Measurements from ENCODE around the gene CACNA2D3.
"Not testable (repeated sequence)": the region's sequence is repeated elsewhere in the genome, so short reads cannot be mapped to it uniquely, and the experiment has no call there.

The CACNA2D3 gene

GRCh38 chr3:55061720-55062034, 939.3 kb downstream of the CACNA2D3 start:
- DNase-seq = no peak

GRCh38 chr3:55064164-55064563, 941.8 kb downstream of the CACNA2D3 start:
- no peak for DNase-seq

DNA sequence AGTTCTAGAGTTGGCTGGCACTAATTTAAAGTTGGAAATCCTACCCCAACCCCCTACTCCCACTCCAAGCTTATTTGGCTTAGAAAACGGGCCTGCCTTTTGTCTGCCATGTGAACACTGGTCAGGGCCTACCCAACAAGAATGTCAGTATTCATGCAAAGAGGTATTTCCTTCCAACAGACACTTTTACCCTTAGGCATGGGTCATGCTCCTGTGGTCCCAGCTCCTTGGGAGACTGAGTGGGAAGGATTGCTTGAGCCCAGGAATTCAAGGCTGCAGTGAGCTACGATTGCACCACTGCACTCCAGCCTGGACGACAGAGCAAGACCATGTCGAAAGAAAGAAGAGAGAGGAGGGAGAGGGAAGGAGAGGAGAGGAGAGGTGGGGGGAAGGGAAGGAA, 943.0 kb downstream of the CACNA2D3 start:
- no peak for DNase-seq

DNA sequence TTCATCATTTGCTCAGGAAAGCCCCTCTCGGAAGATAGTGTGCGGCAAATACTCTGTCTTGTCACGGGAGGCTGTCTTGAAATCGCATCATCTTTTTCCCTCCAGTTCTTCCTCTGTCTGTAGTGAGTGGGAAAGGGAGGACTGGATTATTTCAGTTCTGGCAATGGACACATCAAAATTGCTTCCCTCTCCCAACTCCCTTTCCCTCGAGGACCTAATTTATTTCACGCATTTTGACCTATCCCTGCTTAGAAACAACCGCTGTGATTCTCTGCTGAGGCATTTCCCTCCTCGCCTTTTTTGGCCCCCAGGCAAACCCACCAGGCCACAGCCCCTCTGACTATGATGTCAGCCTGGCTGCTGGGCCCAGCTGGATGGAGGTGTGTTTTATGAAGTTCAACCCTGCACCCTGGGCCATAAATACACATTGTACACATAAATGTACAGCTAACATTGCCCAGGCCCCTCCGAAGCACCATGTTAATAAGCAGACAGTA, 944.2 kb downstream of the CACNA2D3 start:
- no peak for DNase-seq

GRCh38 chr3:55069950-55070349, 947.6 kb downstream of the CACNA2D3 start:
- DNase-seq = no peak

DNA sequence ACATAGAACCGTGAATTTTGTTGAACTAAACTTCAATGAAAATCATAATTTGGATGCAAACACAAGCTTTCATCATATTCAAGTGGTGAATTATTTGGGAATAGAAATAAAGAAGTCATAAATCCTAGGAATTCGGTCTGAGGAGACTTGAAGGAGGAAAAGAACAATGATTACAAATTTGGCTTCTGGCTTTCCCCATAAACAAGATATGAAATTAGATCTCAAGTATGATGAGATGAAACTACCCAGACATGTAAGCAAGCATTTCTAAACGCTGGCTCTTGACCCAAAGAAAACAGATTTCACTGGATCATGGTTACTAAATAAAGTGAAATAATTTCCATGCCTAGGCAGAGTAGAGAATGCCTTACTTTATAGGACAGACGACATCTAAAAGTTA, 952.4 kb downstream of the CACNA2D3 start:
- no peak for DNase-seq

DNA sequence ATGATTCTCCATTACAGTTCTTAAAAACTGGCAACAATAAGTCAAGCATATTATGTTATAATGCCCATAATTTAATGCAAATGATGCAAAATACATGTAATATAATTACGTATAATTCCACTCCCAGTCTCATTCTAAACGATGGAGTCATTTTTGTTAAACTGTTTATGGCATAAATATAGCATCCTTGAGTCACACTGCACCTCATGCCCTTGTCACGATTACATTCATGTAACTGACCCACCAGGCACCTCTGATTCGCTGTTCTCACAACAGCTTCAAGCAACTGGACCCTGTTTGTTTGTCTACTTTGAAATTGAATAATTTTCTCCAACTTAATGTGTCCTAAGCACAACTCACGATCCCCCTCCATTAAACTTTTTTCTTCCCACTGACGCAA, 953.5 kb downstream of the CACNA2D3 start:
- DNase-seq = no peak

DNA sequence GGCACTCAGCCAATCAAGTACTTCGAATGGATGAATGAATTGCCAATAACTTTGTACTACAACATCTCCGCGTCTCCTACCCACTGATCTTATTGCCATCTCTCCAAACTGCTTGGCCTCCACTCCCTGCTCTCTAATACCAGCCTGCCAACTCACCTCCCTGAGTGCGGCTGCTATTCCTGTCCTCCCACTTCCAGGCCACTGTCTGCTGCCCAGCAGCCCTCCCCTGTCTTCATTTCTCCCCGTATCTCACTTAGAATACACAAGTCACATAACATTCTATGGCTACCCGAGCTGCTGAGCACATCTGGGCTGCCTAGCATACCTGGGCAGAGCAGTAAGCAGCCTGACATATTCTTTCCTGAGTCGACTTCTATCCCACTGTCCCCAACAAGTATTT, 955.4 kb downstream of the CACNA2D3 start:
- no peak for DNase-seq

DNA sequence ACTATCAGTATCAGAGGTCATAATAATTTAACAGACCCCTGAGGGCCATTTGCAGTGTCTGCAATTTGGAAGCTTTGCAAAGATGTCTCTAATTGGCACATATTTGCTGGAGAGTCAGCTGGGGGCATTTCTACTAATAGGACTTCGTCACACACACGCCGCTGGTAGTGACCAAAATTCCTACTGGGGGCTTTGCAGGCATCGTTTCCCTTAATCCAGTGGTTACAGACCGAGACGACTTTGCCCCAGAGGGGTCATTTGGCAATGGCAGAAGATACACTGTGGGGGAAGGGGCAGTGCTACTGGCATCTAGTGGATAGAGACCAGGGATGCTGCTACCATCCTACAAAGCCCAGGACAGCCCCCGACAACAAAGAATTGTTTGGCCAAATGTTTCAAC, 956.5 kb downstream of the CACNA2D3 start:
- no peak for DNase-seq

GRCh38 chr3:55085231-55085630, 962.9 kb downstream of the CACNA2D3 start:
- DNase-seq = no peak

GRCh38 chr3:55089211-55089610, 966.9 kb downstream of the CACNA2D3 start:
- no peak for DNase-seq

DNA sequence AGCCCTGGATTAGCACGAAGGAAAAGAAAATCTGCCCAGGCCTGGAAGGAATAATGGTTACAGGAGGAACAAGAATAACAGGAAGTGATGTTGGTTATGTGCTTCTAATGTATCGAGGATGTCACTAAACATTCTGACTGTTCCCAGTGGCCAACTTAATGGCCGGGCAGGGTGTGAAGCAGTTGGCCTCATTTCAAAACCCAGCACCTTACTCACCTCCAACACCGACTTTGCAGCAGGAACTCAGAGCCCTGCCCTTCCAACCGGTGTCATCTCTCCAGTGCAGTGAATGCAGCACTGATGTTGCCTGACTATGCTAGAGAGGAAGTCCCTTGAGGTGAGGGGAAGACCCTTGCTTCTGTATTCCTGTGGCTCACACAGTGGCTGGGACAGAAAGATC, 967.9 kb downstream of the CACNA2D3 start:
- no peak for DNase-seq

DNA sequence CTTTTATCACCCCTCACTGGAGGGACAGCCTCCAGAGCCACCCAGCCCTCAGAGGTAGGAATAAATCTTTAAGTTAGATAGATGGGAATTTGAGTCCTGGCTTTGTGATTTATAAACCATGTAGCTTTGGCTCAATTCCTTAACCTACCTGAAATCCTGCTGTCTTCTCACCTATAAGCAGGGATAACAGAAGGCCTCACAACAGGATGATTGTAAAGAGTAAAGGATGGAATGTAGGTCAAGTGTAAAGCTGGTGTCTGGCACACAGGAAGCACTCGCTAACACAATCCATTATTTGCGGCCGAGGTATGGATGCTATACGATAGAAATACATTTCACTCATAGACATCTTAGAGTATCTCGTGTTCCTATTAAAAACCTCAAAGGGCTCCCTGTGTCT, 968.4 kb downstream of the CACNA2D3 start:
- no peak for DNase-seq

DNA sequence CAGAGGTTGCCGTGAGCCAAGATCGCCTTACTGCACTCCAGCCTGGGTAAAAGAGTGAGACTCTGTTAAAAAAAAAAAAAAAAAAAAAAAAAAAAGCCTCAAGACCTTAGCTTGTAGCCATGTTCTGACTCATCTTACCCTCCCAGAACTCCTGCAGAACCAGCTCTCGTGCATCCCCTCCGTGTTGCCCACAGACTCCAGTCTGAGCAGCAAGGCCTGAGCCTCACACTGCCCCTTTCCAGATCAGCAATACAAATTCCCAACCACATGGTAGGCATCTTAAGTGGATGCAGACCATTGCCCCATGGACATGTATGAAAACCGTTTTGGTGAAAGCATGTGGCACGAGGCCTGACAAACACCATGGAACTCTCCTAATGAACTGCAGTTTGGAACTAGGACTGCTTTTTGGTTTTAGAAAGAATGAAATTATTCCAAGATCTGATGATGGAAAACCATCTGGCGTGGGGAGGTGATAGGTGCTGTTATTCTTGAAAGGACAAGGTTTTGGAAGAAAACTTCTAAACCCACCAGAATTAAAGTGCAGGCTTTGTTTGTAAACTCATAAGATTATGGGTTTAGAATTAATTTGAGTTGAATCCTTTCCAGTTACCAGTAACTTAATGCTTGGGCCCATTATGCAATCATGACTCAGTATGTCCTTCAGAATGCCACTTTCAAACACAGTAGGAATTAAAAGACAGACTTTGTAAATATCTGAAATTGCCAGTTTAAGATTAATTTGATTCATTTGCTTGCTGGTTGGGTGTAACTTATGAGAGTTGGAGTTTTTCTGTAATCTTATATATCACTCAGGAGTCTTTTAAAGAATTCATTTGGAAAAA, 969.3 kb downstream of the CACNA2D3 start:
- DNase-seq = no peak

- DNase-seq = no peak
These were observed 972.3 kb downstream of the CACNA2D3 start for GRCh38 chr3:55094676-55095075.

- DNase-seq = no peak
These were observed 975.1 kb downstream of the CACNA2D3 start for GRCh38 chr3:55097441-55097840.

DNA sequence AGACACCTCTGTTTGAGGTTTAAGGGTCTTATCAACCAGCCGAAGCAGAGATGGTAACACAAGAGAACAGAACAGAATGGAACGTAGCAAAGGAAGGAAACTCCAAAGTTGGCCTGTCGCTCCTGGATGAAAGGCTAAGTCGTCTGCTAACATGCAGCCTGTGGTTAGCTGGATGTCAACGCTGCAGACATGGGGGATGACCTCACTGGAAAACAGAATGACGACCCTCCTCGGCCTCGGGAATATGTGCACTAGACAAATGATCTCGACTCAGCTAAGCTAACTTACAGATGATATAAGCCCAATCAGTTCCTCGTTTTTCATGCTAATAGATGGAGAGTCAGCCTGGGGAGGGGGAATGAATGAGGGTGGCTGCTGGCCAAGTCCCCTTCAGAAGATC, 983.3 kb downstream of the CACNA2D3 start:
- no peak for DNase-seq

GRCh38 chr3:55107187-55107586, 984.8 kb downstream of the CACNA2D3 start:
- no peak for DNase-seq

DNA sequence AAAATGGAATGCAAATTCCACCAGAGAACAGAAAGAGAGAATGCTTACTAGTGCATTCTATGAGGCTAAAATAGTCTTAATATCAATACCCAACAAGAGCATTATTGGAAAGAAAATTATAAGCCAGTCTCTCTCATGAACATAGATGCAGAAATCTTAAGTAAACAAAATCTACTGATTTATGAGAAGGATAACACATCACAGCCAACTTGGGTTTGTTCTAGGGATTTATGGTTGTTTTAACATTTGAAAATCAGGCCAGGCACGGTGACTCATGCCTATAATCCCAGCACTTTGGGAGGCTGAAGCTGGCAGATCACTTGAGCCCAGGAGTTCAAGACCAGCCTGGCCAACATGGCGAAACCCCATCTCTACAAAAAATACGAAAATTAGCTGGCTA, 989.6 kb downstream of the CACNA2D3 start:
- not testable (repeated sequence) for DNase-seq

DNA sequence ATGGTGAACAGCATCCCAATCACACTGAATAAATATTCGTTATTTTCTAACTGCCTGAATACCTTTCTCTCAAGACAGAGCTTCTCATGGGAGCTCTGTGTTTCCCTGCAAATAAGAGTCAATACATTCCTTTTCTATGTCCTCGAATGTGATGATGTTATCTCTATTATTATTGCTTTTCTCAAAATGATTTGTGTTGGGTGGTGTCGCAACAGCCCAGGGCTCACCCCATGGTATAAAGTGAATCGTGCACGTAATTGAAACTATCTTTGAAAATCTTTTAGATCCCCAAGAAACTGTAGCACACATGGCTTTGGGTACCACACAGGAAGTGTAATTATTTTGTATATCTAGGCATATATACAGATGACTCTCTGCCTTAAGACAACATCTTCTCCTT, 996.1 kb downstream of the CACNA2D3 start:
- no peak for DNase-seq

DNA sequence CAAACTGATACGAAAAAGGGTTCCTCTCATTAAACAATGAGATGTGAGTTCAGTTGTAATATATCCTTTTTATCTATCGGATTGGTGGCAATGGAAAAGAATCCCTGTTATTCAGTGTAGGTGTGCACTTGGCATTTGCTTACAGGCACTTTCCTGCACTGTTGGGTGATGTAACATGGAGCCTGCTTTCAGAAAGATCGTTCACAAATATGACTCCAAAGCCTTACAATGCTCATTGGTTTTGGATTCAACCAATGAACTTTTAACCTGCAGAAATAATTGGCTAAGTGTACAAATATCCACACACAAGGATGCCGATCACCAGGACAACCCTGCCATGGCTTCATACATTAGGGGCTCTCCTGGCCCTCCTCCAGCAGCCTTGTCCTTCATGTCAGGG, 996.9 kb downstream of the CACNA2D3 start:
- DNase-seq = no peak

DNA sequence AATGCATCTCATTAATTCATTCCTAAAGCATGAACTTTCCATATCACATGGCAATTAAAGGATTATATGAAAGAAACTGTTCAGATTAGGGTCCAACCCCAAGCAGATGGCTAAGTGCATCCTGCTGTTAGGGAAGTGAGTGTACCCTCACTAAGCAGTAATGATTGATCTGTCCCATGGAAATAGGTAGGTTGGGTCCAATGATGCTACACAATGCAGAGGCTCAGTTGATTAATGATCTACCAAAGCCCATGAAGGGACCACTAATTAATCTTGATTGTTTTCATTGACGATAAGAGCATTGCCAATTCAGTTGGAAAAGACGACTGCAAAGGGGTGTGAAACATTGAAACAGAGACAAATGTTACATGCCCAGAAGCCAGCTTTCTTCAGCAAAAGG, 1000.0 kb downstream of the CACNA2D3 start:
- no peak for DNase-seq
